Endothelial cell of umbilical vein (primary cell): ENCODE data around the gene MAST4.

ENCODE experiments used
- EZH2 ChIP-seq: IDR thresholded peaks from 2 replicates; pipeline ENCODE4 v1.6.1; 2012; ENCODE audit warnings: borderline replicate concordance, low read depth, mild to moderate bottlenecking, moderate library complexity, low read length, inconsistent platforms; ENCODE audit not compliant: severe bottlenecking
- FOS ChIP-seq: IDR thresholded peaks from 2 replicates; pipeline ENCODE4 v1.6.1; 2011; ENCODE audit warnings: mild to moderate bottlenecking, low read length, moderate library complexity, borderline replicate concordance; ENCODE audit not compliant: insufficient read depth
- JUN ChIP-seq: IDR thresholded peaks from 2 replicates; pipeline ENCODE4 v1.6.1; 2011; ENCODE audit warnings: borderline replicate concordance, low read depth; ENCODE audit not compliant: insufficient read length, insufficient read depth
- POLR2A ChIP-seq: IDR thresholded peaks from 2 replicates; pipeline ENCODE4 v1.6.1; 2012; ENCODE audit warnings: low read depth, mild to moderate bottlenecking, control low read depth, low read length
- POLR2AphosphoS5 ChIP-seq: IDR thresholded peaks from 2 replicates; pipeline ENCODE4 v1.6.1; 2012; ENCODE audit warnings: low read depth, mild to moderate bottlenecking, control low read depth, low read length, moderate library complexity; ENCODE audit not compliant: insufficient read depth
- TF ChIP-seq, protein P1 (sequence below), 2 donors: IDR thresholded peaks; 1 replicate in 1 of 2; 2 replicates in 1 of 2; pipeline ENCODE4 v1.5.1; 2011; ENCODE audit warnings: low read length in 2 of 2, mild to moderate bottlenecking in 2 of 2, moderate library complexity in 2 of 2, control low read depth in 1 of 2, inconsistent platforms in 1 of 2, low read depth in 1 of 2; ENCODE audit not compliant: insufficient read depth in 1 of 2; ENCODE audit errors: extremely low read depth in 1 of 2
- TF ChIP-seq, protein P2 (sequence below): IDR thresholded peaks from 2 replicates; pipeline ENCODE4 v1.6.1; 2011; ENCODE audit not compliant: insufficient read depth, insufficient read length

DNA sequence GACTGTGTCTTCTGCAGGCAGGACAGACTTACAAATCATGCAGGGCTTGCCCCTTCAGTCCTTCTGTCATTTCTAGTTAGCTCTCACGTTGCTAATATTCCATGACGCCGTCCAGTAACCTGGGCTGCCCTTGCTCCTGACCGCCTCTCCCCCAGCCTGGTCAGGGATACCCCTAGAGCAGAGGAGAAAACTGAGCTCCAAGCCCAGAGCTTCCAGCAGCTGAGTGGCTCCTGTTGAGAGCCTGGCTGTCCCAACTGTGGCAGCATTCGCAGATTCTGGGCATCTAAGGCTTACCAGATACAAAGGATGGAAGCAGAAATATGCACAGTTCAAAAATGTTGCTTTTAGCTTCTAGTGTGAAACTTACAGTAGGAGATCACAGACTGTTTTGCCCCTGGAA lies 415.2 kb downstream of the MAST4 start:
- TF ChIP-seq JUN: no peak
- TF ChIP-seq, protein P1, sequence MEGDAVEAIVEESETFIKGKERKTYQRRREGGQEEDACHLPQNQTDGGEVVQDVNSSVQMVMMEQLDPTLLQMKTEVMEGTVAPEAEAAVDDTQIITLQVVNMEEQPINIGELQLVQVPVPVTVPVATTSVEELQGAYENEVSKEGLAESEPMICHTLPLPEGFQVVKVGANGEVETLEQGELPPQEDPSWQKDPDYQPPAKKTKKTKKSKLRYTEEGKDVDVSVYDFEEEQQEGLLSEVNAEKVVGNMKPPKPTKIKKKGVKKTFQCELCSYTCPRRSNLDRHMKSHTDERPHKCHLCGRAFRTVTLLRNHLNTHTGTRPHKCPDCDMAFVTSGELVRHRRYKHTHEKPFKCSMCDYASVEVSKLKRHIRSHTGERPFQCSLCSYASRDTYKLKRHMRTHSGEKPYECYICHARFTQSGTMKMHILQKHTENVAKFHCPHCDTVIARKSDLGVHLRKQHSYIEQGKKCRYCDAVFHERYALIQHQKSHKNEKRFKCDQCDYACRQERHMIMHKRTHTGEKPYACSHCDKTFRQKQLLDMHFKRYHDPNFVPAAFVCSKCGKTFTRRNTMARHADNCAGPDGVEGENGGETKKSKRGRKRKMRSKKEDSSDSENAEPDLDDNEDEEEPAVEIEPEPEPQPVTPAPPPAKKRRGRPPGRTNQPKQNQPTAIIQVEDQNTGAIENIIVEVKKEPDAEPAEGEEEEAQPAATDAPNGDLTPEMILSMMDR (IDR thresholded peaks at IDR 0.05; ENCODE audit: extremely low read depth in 1 of 2, insufficient read depth in 1 of 2, low read depth in 1 of 2, low read length in 2 of 2): no peak
- TF ChIP-seq POLR2AphosphoS5: no peak
- TF ChIP-seq POLR2A: no peak
- no peak for TF ChIP-seq FOS
- TF ChIP-seq, protein P2, sequence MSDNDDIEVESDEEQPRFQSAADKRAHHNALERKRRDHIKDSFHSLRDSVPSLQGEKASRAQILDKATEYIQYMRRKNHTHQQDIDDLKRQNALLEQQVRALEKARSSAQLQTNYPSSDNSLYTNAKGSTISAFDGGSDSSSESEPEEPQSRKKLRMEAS: no peak
- no peak for TF ChIP-seq EZH2
